SHP77 (cell line): ENCODE data around the gene BCR.
"Not testable (repeated sequence)": the region's sequence is repeated elsewhere in the genome, so short reads cannot be mapped to it uniquely, and the experiment has no call there.

ENCODE experiments used
- DNase-seq, 2 experiments: peaks; one replicate each; lab custom pipeline; 2025; lab: John Stamatoyannopoulos, UW

Gene BCR

DNA sequence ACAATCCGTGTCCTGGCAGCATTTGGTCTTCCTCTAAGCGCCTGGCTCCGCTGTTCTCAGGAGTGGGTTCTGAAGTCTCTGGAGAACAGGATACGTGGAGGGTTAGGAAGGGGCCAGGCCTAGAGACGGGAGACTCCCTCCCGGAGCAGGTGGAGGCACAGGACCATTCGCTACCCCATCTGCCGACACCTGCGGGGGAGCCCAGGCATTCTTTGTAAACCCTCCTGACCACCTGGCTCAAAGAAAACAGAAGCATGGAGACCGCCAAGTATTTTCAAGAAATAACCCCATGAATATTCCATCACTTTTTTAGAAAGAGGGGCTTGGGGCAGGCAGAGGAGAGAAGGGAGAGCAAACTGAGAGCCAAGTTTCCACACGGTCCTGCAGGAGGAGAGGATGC, 136.3 kb downstream of the BCR start:
- DNase-seq, result not testable (repeated sequence)

DNA sequence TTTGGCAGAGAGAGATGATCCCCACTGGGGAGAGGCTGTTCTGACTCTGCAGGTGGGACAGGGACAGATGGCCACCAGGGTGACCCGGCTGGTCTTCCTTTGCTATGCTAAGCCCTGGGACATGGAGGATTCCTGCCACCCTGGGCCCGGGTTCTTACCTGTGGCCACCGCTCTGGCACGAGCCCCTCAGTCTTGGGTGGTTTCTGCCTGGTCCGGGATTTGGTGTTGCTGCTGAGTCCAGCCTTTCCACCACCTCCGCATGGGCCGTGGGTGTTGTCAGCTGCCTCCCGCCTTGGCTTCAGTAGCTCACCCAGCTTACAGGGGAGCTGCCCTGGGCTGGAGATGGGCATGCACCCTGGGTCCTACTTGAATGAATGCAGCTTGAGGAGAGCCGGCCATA, 138.0 kb downstream of the BCR start:
- not testable (repeated sequence) for DNase-seq

DNA sequence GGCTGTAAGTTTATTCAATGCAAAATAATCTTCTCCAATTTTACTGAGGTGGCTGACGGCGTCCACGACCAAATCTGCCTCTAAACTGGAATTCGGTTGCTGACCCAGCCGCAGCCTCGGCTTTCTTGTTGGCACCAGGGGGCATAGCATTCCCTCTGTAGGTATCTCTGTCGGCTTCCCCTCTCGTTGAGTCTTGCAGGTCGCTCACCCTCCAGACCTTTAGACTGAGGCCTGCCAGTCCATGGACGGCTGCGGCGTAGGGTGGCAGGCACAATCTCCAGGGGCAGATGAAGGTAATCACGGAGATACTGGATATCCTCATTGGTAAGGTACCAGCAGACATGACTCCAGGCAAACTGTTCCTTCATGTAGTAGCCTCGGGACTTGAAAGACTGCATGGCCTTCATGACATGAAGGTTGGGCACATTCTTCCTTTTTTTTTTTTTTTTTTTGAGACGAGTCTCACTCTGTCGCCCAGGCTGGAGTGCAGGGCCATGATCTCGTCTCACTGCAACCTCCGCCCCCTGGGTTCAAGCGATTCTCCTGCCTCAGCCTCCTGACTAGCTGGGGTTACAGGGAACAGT, 142.3 kb downstream of the BCR start:
- DNase-seq, result peak; percentile 10 to 13

DNA sequence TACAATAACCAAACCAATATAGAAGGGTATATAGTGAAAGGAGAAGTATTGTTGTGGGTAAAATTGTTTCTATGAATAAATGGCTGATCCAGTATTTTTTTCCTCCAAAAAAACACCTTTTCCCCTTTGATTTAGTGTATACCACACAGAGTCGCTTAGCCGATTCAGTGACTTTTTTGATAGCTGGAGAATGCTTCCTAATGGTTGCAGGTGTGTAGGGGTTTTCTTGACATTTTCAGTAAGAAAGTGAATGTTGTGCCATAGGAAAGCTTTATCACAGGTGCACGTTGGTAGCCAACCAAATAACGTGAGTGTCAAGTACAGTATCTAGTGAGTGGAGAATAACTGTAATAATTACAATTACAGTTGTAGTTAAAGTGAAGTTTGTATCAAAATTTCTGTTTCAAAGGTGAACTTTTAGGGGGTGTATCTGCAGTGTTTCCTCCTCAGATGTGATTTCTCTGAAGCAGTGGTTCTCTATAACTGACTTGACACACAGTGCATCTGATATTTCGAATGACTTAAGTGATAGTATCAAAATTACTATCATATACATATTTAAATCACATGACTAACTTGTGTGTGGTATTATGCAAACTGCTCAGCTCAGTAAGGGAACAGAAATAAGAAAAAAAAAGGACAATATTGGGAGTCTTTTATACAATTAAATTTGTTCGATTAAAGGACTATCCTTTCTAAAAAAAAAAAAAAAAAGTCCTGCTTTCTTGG, 143.8 kb downstream of the BCR start:
- DNase-seq, result not testable (repeated sequence)

DNA sequence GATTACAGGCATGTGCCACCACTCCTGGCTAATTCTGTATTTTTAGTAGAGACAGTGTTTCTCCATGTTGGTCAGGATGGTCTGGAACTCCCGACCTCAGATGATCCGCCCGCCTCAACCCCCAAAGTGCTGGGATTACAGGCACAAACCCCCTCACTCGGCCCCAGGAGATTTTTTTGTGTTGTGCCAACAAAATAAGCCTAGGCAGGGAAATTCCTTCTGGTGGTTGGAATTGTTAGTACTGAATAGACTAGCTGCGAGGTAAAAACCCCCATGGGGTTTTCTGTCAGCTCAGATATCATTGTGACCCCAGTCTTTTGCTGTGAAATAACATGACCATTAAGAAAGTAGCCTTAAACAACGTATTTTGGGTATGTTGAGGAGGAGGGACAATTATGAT, 144.9 kb downstream of the BCR start:
- no peak for DNase-seq

DNA sequence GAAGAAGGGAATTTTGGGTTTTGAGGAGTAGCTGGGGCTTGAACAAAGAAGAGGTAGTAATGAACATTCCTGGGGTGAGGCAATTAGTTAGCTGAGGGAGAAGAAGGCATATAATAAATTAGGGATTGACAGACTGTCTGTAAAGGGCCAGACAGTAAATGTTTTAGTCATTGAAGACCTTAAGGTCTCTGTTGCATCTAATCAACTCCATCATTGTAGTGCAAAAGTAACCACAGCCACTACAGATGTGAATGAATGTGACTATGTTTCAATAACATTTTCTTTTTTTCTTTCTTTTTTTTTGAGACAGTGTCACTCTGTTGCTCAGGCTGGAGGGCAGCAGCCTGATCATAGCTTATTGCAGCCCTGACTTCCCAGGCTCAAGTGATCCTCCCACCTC, 153.5 kb downstream of the BCR start:
- DNase-seq, result not testable (repeated sequence)

DNA sequence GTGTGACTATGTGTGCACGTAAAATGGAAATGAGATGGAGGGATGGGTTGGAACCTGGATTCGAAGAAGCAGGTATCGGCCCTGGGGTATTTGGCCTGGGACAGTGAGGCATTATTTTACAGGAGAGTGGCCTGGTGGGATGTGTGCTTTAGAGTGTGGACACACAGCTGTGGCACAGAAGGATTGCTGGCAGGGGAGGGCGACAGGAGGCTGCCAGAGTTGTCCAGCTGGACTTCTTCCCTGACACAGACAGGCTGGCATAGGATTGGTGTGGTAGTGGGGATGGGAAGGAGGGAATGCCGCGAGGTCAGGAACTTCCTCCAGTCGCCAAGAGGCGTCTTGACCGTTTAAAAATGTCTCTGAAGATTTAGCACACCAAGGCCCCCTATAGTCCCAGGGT, 157.4 kb downstream of the BCR start:
- DNase-seq, result not testable (repeated sequence)

DNA sequence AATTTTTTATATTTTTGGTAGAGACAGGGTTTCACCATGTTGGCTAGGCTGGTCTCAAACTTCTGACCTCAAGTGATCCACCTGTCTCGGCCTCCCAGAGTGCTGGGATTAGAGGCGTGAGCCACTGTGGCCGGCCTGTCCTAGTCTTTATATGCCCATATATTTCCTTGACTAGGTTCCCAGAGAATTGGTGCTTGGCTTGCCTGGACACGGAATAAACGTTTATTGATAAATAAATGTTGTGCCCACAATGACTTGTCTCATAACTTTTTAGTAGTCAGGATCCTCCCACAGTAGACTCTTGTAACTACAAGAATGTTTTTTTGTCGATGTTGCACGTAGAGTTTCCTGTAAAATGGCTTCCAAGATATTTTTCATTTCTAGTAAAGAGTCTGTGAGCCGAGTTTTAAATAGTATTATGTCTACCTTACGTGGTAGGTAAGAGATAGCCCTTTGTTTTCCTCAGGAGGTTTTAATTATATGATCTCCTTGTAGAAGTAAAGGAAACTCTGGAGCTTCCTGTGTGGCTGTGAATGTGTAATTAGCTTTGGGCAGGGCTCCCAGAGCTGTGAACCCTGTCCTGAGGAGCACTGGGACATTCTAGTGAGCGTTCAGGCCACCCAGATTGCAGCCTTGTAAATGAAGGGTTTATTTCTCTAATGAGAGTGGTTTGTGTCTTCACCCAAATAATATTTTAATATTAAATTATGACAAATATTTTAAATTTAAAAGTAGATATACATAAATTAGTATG, 161.8 kb downstream of the BCR start:
- DNase-seq, result not testable (repeated sequence)

DNA sequence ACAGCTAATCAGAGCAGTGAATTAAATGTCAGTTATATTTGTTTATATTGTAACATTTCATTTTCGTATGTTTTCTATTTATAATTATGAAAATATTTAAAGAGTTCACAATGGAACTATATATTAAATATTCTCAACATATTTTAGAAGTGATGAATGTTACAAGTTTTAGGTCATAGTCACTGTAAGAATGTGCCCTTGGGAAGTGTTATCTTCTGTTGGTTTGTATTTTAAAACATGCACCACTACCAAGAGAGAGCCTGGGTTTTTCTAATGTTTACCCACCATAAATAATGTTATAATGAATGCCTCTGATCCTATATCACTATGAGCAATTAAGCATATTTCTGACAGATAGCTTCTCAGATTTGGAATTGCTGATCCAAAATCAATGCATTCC, 171.0 kb downstream of the BCR start:
- DNase-seq, result no peak

DNA sequence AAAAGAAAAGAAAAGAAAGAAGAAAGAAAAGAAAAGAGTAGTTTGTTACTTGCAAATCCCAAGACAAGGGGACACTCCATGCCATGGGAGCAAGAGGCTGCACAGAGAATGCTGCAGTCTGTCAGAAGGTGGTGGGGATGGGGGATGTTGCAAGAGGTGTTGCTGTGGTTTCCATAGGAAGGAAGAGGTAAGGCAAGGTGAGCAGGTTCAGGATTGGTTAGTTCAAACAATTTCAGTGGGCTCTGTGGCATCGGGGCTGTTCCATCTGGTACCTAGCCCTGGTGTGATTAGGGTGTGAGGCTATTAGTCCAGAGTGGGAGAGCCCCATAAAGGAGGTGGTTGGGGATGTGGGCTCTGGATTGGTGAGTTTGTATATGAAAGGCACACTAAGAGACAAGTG, 172.7 kb downstream of the BCR start:
- no peak for DNase-seq

DNA sequence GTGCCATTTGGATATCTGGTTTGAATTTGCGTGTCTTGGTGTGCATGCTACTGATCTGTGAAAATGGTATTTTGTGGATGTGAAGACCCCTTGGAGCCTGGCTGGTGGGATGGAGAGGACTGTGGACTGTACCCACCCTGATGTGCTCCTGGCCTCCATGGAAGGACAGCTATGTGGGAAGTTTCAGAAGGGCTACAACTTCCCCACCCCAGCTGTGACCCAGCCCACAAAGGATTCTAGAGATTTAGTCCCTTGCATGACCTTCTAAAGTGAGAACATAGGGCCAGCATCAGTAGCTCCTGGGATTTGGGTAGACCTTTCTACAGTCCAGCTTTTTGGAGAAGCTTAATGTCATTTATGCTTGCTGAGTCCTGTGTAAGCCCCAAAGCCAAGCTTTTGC, 173.4 kb downstream of the BCR start:
- DNase-seq, result no peak

DNA sequence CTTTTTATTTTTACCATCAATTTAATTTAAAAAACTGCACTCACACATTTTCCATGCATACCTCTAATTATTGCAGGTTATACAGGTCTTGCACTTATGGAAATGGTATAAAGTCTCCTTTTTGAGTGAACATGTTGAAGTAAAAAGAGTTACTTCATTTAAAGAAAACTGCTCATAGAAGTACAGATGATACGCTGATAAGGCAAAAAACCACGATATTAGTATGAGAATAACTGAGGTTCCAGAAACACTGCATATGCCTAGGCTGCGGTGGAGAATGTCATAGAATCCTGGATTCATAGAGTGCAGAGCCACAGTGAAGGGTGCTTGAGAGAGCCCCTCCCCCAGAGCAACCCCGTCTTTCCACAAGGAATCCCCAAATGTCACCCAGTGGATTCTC, 175.8 kb downstream of the BCR start:
- DNase-seq, result no peak

DNA sequence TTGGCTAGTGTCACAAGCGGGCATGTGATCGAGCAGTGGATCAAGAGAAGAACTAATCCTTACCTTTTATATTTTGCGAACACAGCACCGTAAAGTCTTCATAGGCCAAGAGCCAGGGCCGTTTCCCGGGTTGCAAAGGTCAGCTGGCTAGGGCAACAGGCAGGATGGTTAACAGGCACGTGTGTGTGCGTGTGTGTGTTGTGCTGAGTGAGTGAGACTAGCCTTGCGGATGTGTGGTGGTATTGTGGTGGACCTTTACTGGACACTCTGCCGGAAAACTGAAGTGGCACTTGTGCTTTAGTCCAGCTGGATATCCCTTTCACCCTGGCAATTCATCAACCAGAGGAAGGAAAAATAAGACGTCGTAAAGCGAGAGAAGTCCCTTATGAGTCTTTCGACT, 176.7 kb downstream of the BCR start:
- DNase-seq, result peak in 1 of 2 experiments; percentile 6

DNA sequence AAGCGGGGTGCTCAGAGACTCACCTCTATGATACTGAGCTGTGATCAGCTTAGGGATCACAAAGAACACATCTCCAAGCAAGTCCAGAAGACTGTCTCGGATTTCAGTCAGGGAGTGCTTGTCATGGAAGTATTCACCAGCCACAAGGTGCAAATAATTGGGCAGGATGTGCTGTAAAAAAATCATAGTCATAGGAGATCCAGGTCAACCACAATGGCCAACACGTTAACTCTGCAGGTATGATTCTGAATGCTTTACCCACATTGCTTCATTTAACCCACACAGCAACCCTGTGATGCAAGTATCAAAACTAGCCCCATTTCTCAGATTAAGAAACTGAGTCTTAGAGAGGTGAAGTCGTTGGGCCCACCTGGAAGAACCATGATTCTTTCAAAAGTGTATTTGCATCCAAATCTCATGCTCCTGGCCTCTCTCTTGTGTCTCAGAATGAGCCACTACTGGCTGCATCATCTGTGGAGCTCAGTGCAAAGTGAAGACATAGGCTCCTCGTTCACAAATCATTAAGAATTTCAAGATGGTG, 179.3 kb downstream of the BCR start:
- no peak for DNase-seq

DNA sequence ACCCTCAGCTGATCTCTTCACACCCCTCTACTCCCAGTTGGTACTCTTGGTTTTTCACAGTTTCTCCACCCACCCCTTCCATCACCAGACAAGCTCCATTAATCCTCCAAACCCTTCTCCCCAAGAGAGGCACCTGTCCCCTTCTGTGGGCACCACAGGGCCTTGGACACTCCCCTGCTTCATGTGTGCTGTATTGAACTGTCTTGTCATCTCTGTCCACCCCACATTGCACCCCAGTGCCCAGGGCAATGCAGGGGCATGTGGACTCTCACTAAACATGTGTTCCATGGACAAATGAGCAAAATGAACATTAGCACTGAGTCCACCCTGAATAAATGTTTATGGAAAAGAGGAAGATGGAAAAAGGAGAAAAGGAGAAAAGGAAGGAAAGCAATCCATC, 181.4 kb downstream of the BCR start:
- no peak for DNase-seq

DNA sequence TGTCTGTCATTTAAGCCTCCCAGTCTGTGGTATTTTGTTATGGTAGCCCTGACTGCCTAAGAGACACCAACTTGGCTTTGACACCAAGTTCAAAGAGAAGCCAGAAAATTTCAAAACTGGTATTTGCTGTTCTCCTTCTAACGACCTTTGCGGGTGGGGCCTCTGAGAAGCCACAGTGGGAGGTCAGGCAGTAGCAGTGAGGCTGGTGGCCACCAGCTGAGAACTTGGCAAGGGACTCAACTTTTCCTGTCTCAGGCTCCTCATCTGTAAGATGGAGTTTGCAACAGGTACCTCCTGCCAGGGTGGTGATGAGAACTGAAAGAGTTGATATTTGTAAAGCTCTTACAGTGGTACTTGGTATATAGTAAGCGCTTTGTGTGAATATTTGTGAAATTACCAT, 183.4 kb downstream of the BCR start:
- DNase-seq, result no peak

DNA sequence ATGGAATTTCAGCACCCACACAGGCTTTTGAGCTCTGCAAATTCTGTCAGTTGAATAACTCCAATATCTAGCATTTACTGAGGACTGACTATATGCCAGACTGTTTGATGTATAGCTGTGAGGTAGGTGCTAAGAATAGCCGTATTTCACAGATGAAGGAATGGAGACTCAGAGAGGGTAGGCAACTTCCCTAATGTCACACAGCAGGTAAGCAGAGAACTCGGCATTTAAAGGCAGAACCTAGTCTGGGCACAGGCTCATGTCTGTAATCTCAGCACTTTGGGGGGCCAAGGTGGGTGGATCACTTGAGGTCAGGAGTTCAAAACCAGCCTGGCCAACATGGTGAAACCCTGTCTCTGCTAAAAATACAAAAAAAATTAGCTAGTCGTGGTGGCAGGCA, 184.1 kb downstream of the BCR start:
- DNase-seq, result no peak

DNA sequence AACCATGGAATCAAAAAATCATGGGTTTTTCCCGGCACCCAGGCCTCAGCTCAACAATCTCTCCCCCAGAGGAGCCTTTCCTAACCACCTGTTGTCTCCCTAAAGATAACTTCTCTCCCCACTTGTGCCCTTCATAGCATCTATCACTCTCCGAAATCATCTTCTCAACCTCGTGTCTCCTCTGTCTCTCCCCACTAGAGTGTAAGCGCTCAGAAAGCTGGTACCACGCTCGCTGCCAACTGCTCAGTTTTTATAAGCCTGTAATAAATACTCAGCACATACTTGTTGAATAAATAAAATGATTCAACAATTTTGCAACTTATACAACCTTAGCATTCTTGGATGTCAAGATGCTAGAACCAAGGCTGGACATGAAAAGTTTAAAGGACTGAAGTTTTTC, 185.2 kb downstream of the BCR start:
- no peak for DNase-seq

DNA sequence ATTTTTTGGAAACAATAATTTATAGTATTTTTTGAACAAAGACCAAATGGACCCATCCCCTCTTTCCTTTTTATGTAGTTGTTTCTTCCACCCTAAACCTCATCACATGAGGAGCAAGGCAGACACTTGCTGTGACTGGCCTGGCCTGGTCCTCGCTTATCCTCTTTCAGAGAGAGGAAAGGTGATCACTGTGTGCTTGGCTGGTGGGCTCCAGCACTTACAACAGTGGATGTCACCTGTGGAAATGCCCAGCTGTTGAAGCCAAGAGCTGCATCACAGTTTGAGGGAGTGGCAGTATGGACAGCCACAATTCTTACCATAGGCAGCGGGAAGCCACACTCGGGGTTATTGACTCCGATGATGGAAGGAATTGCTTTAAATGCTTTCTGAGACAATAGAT, 185.7 kb downstream of the BCR start:
- no peak for DNase-seq

DNA sequence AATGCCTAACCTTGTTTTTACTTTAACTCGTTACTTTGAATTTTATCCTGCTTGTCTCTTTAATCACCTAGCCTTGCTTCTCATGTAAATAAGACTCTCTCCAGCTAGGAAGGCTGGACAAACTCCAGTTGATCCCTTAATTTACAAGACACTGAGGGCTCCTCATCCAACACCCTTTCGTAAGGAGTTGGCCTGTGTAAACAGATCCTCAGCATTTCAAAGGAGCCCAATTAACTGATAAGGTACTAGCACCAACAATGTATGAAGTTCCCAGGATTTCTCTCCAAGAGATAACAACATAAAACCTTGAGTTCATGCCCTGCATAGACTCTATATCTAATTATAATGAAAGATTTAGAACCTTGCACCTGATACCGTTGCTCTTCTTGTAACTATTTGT, 186.9 kb downstream of the BCR start:
- not testable (repeated sequence) for DNase-seq
